Endodermal cell (in vitro differentiated cells): ENCODE measurements around the gene CAMP. TPM values are rescaled to one million over a fixed set of nuclear protein-coding genes. Genes with fewer than 3 reads are reported as not detected.

Source experiments
- DNase-seq: peaks from one replicate; pipeline ENCODE4 v3.0.0-alpha.2; 2017
- H3K27ac ChIP-seq: 2 replicates; pipeline ENCODE4 v1.5.1; 2013; ENCODE audit warnings: mild to moderate bottlenecking, low read depth, low read length, moderate library complexity
- H3K27me3 ChIP-seq: 2 replicates; pipeline ENCODE4 v1.6.1; 2013; ENCODE audit warnings: mild to moderate bottlenecking, low read length, moderate library complexity; ENCODE audit not compliant: insufficient read depth, control insufficient read depth, poor library complexity, severe bottlenecking
- H3K36me3 ChIP-seq: 2 replicates; pipeline ENCODE4 v1.7.0; 2013; ENCODE audit warnings: mild to moderate bottlenecking, low read length, moderate library complexity; ENCODE audit not compliant: control insufficient read depth, insufficient read depth
- H3K4me1 ChIP-seq: one replicate; pipeline ENCODE4 v1.7.0; 2013; ENCODE audit warnings: low read length; ENCODE audit not compliant: control insufficient read depth, insufficient read depth
- H3K4me3 ChIP-seq: 2 replicates; pipeline ENCODE4 v1.5.1; 2013; ENCODE audit warnings: mild to moderate bottlenecking, low read length, moderate library complexity
- H3K9ac ChIP-seq: 2 replicates; pipeline ENCODE4 v1.6.1; 2013; ENCODE audit warnings: mild to moderate bottlenecking, low read length, moderate library complexity; ENCODE audit not compliant: poor library complexity, severe bottlenecking; ENCODE audit errors: extremely low read depth
- H3K9me3 ChIP-seq: 2 replicates; pipeline ENCODE4 v1.6.1; 2013; ENCODE audit warnings: mild to moderate bottlenecking, low read length, moderate library complexity; ENCODE audit not compliant: control insufficient read depth
- H3K27ac Mint-ChIP-seq: 2 replicates; pipeline ENCODE4 v1.8.0; 2020; ENCODE audit warnings: mixed read lengths
- H3K27me3 Mint-ChIP-seq: 2 replicates; pipeline ENCODE4 v1.8.0; 2021; ENCODE audit warnings: mild to moderate bottlenecking, mixed read lengths; ENCODE audit not compliant: insufficient read depth
- H3K36me3 Mint-ChIP-seq: 2 replicates; pipeline ENCODE4 v1.8.0; 2020; ENCODE audit warnings: low read depth, mixed read lengths
- H3K4me1 Mint-ChIP-seq: 2 replicates; pipeline ENCODE4 v1.8.0; 2020; ENCODE audit warnings: mixed read lengths
- H3K4me3 Mint-ChIP-seq: 2 replicates; pipeline ENCODE4 v1.8.0; 2020; ENCODE audit warnings: mild to moderate bottlenecking, moderate library complexity, mixed read lengths
- H3K9me3 Mint-ChIP-seq: 2 replicates; pipeline ENCODE4 v1.8.0; 2020; ENCODE audit warnings: mild to moderate bottlenecking, mixed read lengths
- WGBS, 2 experiments: methylation state at CpG; one replicate each; pipeline versions ENCODE4 v1.1.5 to v1.1.7; 2013; ENCODE audit warnings: missing lambda C conversion rate in 2 of 2, mixed read lengths in 1 of 2; ENCODE audit not compliant: insufficient coverage in 1 of 2, insufficient read length in 1 of 2; 5-methylcytosine and 5-hydroxymethylcytosine counted together
- total RNA-seq, 2 donors: library from RNA; stranded (reverse); fragmentation: NEBNext Ultra II Directional in 1 of 2; extraction: Animal tissue kit (Norgen Biotek cat#: 25700) in 1 of 2; gene quantifications; 2 replicates in 1 of 2; 3 replicates in 1 of 2; pipeline ENCODE4 v1.2.1, GENCODE V29; 2021
- TF ChIP-seq, protein P1 (sequence below): fragments of 200-600 bp; sonication (generic); conservative IDR thresholded peaks from 2 replicates; pipeline ENCODE4 v1.5.0; 2021; ENCODE audit warnings: antibody characterized with exemption, mild to moderate bottlenecking

The CAMP gene
- total RNA-seq, 2 donors from 2014 or later, result not detected

DNA sequence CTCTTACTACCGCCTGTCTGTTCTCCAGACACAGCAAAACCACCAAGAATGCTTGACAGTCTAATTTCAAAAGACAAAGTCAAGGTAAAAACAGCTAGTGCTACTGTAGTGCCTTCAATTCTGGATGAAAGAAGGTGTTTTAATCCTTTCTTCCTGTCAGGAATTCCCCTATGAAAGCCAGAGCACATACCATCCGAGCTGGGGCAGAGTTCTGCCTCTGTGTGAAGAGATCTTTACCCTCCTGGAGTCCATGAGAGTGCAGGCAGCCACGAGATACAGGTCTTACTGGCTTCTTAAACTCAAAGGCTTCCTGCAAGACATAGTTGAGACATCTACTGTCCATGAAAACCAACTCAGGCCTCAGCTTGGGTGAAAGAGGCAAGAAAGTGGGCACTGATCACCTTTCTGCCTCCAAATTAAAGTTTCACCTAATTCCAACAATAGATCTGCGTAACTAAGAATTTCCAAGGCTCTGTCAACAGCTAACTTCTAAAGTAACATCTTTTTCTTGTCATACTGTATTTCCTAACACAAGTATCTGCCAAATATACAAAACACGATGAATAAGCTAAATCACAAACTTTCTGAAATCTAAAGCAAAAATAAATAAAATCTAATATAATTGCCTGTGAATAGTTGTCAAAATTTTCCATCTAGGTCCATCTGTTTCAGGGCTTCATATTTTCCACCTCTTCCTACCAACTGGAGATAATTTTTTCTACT lies 42.6 kb upstream of the CAMP start:
- Mint-ChIP-seq H3K4me3 (no peak overlapping the region), H3K36me3 (peaks cover 89% of the 10 kb centered on the region), H3K9me3 (no peaks in the 10 kb centered on the region), H3K4me1 (peaks cover 48% of the 10 kb centered on the region), H3K27ac (peak overlapping the region; percentile 19), H3K27me3 (no peaks in the 10 kb centered on the region)
- TF ChIP-seq, protein P1, sequence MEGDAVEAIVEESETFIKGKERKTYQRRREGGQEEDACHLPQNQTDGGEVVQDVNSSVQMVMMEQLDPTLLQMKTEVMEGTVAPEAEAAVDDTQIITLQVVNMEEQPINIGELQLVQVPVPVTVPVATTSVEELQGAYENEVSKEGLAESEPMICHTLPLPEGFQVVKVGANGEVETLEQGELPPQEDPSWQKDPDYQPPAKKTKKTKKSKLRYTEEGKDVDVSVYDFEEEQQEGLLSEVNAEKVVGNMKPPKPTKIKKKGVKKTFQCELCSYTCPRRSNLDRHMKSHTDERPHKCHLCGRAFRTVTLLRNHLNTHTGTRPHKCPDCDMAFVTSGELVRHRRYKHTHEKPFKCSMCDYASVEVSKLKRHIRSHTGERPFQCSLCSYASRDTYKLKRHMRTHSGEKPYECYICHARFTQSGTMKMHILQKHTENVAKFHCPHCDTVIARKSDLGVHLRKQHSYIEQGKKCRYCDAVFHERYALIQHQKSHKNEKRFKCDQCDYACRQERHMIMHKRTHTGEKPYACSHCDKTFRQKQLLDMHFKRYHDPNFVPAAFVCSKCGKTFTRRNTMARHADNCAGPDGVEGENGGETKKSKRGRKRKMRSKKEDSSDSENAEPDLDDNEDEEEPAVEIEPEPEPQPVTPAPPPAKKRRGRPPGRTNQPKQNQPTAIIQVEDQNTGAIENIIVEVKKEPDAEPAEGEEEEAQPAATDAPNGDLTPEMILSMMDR, result no peak
- no peak for DNase-seq
- WGBS, 2 experiments, result 81 to 100% methylated on average over 3 to 5 of the region's 5 CpGs
- Histone ChIP-seq H3K4me3 (peak overlapping the region; percentile 42), H3K36me3 (peaks cover 94% of the 10 kb centered on the region), H3K4me1 (peaks cover 33% of the 10 kb centered on the region), H3K27ac (no peak overlapping the region), H3K27me3 (no peaks in the 10 kb centered on the region), H3K9me3 (no peaks in the 10 kb centered on the region), H3K9ac (no peak overlapping the region)

DNA sequence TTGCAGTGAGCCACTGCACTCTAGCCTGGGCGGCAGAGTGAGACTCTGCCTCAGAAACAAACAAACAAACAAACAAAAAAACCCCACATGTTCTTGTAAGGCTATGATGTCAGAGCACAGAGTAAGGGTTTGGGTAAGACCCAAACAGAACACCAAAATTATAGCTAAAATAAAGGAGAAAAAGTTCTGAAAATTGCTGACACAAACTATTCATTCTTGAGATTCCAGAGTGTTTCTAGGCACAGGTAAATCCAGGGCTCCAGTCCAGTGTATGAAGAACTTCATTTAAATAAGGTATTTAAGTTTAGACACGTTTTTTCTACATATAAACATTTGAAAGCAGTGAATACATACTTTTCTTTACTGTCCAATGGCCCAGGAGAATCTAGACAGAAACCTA lies 39.0 kb upstream of the CAMP start:
- Histone ChIP-seq H3K4me3 (no peak overlapping the region), H3K36me3 (peaks cover 66% of the 10 kb centered on the region), H3K27me3 (no peaks in the 10 kb centered on the region), H3K27ac (no peak overlapping the region), H3K9ac (no peak overlapping the region), H3K9me3 (no peaks in the 10 kb centered on the region), H3K4me1 (peaks cover 30% of the 10 kb centered on the region)
- WGBS, 2 experiments, result 100% methylated on average over 2 of the region's 2 CpGs; no CpG with 5 or more reads in 1 of the 2 experiments
- no peaks in the 10 kb centered on the region for H3K9me3 Mint-ChIP-seq
- peak overlapping the region; percentile 82 for H3K27ac Mint-ChIP-seq
- H3K27me3 Mint-ChIP-seq, result no peaks in the 10 kb centered on the region
- DNase-seq, result no peak
- peaks cover 67% of the 10 kb centered on the region for H3K36me3 Mint-ChIP-seq
- TF ChIP-seq, protein P1, result no peak
- H3K4me1 Mint-ChIP-seq, result peaks cover 57% of the 10 kb centered on the region
- H3K4me3 Mint-ChIP-seq, result no peak overlapping the region

DNA sequence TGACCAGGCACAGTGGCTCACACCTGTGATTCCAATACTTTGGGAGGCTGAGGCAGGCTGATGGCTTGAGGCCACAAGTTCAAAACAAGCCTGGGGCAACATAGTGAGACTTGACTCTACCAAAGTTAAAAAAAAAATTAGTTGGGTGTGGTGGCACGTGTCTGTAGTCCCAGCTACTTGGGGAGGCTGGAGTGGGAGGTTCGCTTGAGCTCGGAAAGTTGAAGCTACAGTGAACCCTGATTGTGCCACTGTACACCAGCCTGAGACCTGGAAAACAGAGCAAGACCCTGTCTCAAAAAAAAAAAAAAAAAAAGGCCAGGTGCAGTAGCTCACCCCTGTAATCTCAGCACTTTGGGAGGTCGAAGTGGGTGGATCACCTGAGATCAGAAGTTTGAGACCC lies 38.2 kb upstream of the CAMP start:
- WGBS, 2 experiments, result 90 to 100% methylated on average over 1 to 4 of the region's 4 CpGs
- TF ChIP-seq, protein P1, result no peak
- no peaks in the 10 kb centered on the region for H3K27me3 Mint-ChIP-seq

More for the DNA sequence above, 38.2 kb upstream of the CAMP start:
- H3K36me3 ChIP-seq, result peaks cover 60% of the 10 kb centered on the region
- no peaks in the 10 kb centered on the region for H3K9me3 ChIP-seq
- Mint-ChIP-seq H3K27ac (peak overlapping the region; percentile 21), H3K36me3 (peaks cover 61% of the 10 kb centered on the region), H3K4me1 (peaks cover 57% of the 10 kb centered on the region), H3K4me3 (no peak overlapping the region), H3K9me3 (no peaks in the 10 kb centered on the region)
- peak overlapping the region; percentile 91 for H3K4me3 ChIP-seq
- no peaks in the 10 kb centered on the region for H3K27me3 ChIP-seq
- H3K4me1 ChIP-seq, result peaks cover 30% of the 10 kb centered on the region
- DNase-seq, result no peak
- H3K27ac ChIP-seq, result no peak overlapping the region
- no peak overlapping the region for H3K9ac ChIP-seq
